T-helper 2 cell treated with Interferon-gamma antibody and Interleukin-4, amounts not matched to agents 5 μg/mL and 100 μg/mL, for 36 hours (primary cell): ENCODE measurements around the gene LLCFC1.

Experiments used
- DNase-seq: peaks from one replicate; pipeline ENCODE4 v3.0.0; 2021; ENCODE audit warnings: low spot score
- H3K27ac Mint-ChIP-seq: one replicate; pipeline ENCODE4 v1.8.0; 2021; ENCODE audit warnings: mild to moderate bottlenecking, mixed read lengths
- H3K27me3 Mint-ChIP-seq: one replicate; pipeline ENCODE4 v1.8.0; 2021; ENCODE audit warnings: low read depth, mixed read lengths
- H3K36me3 Mint-ChIP-seq: one replicate; pipeline ENCODE4 v1.8.0; 2021; ENCODE audit warnings: low read depth, mixed read lengths
- H3K4me1 Mint-ChIP-seq: one replicate; pipeline ENCODE4 v1.8.0; 2021; ENCODE audit warnings: low read depth, mixed read lengths
- H3K4me3 Mint-ChIP-seq: one replicate; pipeline ENCODE4 v1.8.0; 2022; ENCODE audit warnings: mild to moderate bottlenecking, moderate library complexity, mixed read lengths
- H3K9me3 Mint-ChIP-seq: one replicate; pipeline ENCODE4 v1.8.0; 2021; ENCODE audit warnings: mixed read lengths

The LLCFC1 gene

GRCh38 chr7:142941541-142941940, 2.3 kb downstream of the LLCFC1 start:
- Mint-ChIP-seq H3K27ac (no peak overlapping the region), H3K27me3 (no peaks in the 10 kb centered on the region), H3K36me3 (no peaks in the 10 kb centered on the region), H3K4me1 (no peaks in the 10 kb centered on the region), H3K9me3 (no peaks in the 10 kb centered on the region), H3K4me3 (no peak overlapping the region)
- no peak for DNase-seq

GRCh38 chr7:142942746-142943145, 3.5 kb downstream of the LLCFC1 start:
- DNase-seq: no peak
- H3K4me1 Mint-ChIP-seq: no peaks in the 10 kb centered on the region
- no peaks in the 10 kb centered on the region for H3K9me3 Mint-ChIP-seq
- no peak overlapping the region for H3K4me3 Mint-ChIP-seq
- H3K27me3 Mint-ChIP-seq: no peaks in the 10 kb centered on the region
- H3K36me3 Mint-ChIP-seq: no peaks in the 10 kb centered on the region
- no peak overlapping the region for H3K27ac Mint-ChIP-seq

- no peaks in the 10 kb centered on the region for H3K4me1 Mint-ChIP-seq
- DNase-seq: no peak
- no peaks in the 10 kb centered on the region for H3K9me3 Mint-ChIP-seq
- H3K36me3 Mint-ChIP-seq: no peaks in the 10 kb centered on the region
- H3K4me3 Mint-ChIP-seq: no peak overlapping the region
- H3K27me3 Mint-ChIP-seq: no peaks in the 10 kb centered on the region
- H3K27ac Mint-ChIP-seq: no peak overlapping the region
Observed at GRCh38 chr7:142943706-142944268, 4.5 kb downstream of the LLCFC1 start.

GRCh38 chr7:142945001-142945400, 5.7 kb downstream of the LLCFC1 start:
- no peak for DNase-seq
- Mint-ChIP-seq H3K4me1 (no peaks in the 10 kb centered on the region), H3K27ac (no peak overlapping the region), H3K27me3 (peaks cover under 1% of the 10 kb centered on the region), H3K36me3 (no peaks in the 10 kb centered on the region), H3K4me3 (no peak overlapping the region), H3K9me3 (no peaks in the 10 kb centered on the region)

GRCh38 chr7:142948603-142949002, 9.3 kb downstream of the LLCFC1 start:
- no peak overlapping the region for H3K27ac Mint-ChIP-seq
- no peaks in the 10 kb centered on the region for H3K9me3 Mint-ChIP-seq
- H3K4me1 Mint-ChIP-seq: no peaks in the 10 kb centered on the region
- no peak for DNase-seq
- H3K27me3 Mint-ChIP-seq: peaks cover 7% of the 10 kb centered on the region
- no peaks in the 10 kb centered on the region for H3K36me3 Mint-ChIP-seq
- H3K4me3 Mint-ChIP-seq: no peak overlapping the region

- Mint-ChIP-seq H3K4me3 (no peak overlapping the region), H3K9me3 (no peaks in the 10 kb centered on the region), H3K36me3 (no peaks in the 10 kb centered on the region), H3K27ac (no peak overlapping the region), H3K4me1 (no peaks in the 10 kb centered on the region), H3K27me3 (peaks cover 7% of the 10 kb centered on the region)
- no peak for DNase-seq
Observed at GRCh38 chr7:142950235-142950634, 11.0 kb downstream of the LLCFC1 start.

GRCh38 chr7:142954680-142955268, 15.5 kb downstream of the LLCFC1 start:
- peaks cover 2% of the 10 kb centered on the region for H3K4me1 Mint-ChIP-seq
- no peak for DNase-seq

GRCh38 chr7:142956951-142957623, 17.8 kb downstream of the LLCFC1 start:
- no peaks in the 10 kb centered on the region for H3K36me3 Mint-ChIP-seq
- H3K4me3 Mint-ChIP-seq: no peak overlapping the region
- no peak for DNase-seq
- H3K27ac Mint-ChIP-seq: no peak overlapping the region
- H3K4me1 Mint-ChIP-seq: peaks cover 2% of the 10 kb centered on the region
- peaks cover 8% of the 10 kb centered on the region for H3K9me3 Mint-ChIP-seq
- H3K27me3 Mint-ChIP-seq: peaks cover 20% of the 10 kb centered on the region

More at GRCh38 chr7:142954680-142955268, 15.5 kb downstream of the LLCFC1 start:
- Mint-ChIP-seq H3K4me3 (no peak overlapping the region), H3K27ac (no peak overlapping the region), H3K9me3 (peaks cover 8% of the 10 kb centered on the region), H3K27me3 (peaks cover 20% of the 10 kb centered on the region), H3K36me3 (no peaks in the 10 kb centered on the region)

- Mint-ChIP-seq H3K4me1 (peaks cover 2% of the 10 kb centered on the region), H3K27ac (no peak overlapping the region), H3K27me3 (peaks cover 20% of the 10 kb centered on the region), H3K4me3 (no peak overlapping the region), H3K9me3 (peaks cover 8% of the 10 kb centered on the region), H3K36me3 (no peaks in the 10 kb centered on the region)
- DNase-seq: no peak
Observed at GRCh38 chr7:142957723-142958122, 18.4 kb downstream of the LLCFC1 start.

- H3K27ac Mint-ChIP-seq: no peak overlapping the region
- H3K4me3 Mint-ChIP-seq: no peak overlapping the region
- H3K27me3 Mint-ChIP-seq: peaks cover 23% of the 10 kb centered on the region
Observed at GRCh38 chr7:142959202-142959601, 19.9 kb downstream of the LLCFC1 start.

GRCh38 chr7:142960955-142961512, 21.8 kb downstream of the LLCFC1 start:
- Mint-ChIP-seq H3K4me3 (no peak overlapping the region), H3K4me1 (peaks cover 2% of the 10 kb centered on the region), H3K9me3 (peaks cover 2% of the 10 kb centered on the region), H3K27me3 (peaks cover 20% of the 10 kb centered on the region), H3K36me3 (no peaks in the 10 kb centered on the region), H3K27ac (no peak overlapping the region)
- no peak for DNase-seq

More at GRCh38 chr7:142959202-142959601, 19.9 kb downstream of the LLCFC1 start:
- peaks cover 2% of the 10 kb centered on the region for H3K4me1 Mint-ChIP-seq
- peaks cover 8% of the 10 kb centered on the region for H3K9me3 Mint-ChIP-seq
- no peak for DNase-seq
- H3K36me3 Mint-ChIP-seq: no peaks in the 10 kb centered on the region

- no peaks in the 10 kb centered on the region for H3K36me3 Mint-ChIP-seq
- H3K4me3 Mint-ChIP-seq: no peak overlapping the region
- peaks cover 2% of the 10 kb centered on the region for H3K4me1 Mint-ChIP-seq
- H3K27ac Mint-ChIP-seq: no peak overlapping the region
- no peaks in the 10 kb centered on the region for H3K9me3 Mint-ChIP-seq
- no peak for DNase-seq
- peaks cover 19% of the 10 kb centered on the region for H3K27me3 Mint-ChIP-seq
Observed at GRCh38 chr7:142961595-142961972, 22.3 kb downstream of the LLCFC1 start.

GRCh38 chr7:142961973-142962926, 23.0 kb downstream of the LLCFC1 start, which contains the start of gene KEL:
Gene KEL, minus strand, starts transcription at chr7:142962363. Its CDS starts 157 bp downstream, at chr7:142962206.
- no peaks in the 10 kb centered on the region for H3K36me3 Mint-ChIP-seq
- H3K27ac Mint-ChIP-seq: no peak within 1 kb of the TSS
- H3K4me1 Mint-ChIP-seq: no peaks in the 10 kb centered on the region

More at GRCh38 chr7:142961973-142962926, 23.0 kb downstream of the LLCFC1 start, which contains the start of gene KEL:
- Mint-ChIP-seq H3K27me3 (peaks cover 19% of the 10 kb centered on the region), H3K9me3 (no peaks in the 10 kb centered on the region), H3K4me3 (no peak within 1 kb of the TSS)
- no peak for DNase-seq
